Inflammatory macrophage treated with lipopolysaccharide for 4 hours (primary cell): ENCODE results near the gene PRKCH.

Experiments
- DNase-seq: peaks from one replicate; pipeline ENCODE4 v3.0.0-alpha.2; 2020

PRKCH gene

GRCh38 chr14:61535458-61535857 lies 214.1 kb downstream of the PRKCH start:
- DNase-seq, result no peak

GRCh38 chr14:61536661-61537562 lies 215.5 kb downstream of the PRKCH start:
- DNase-seq, result no peak

- DNase-seq, result no peak
Observed at GRCh38 chr14:61537563-61538463, 216.4 kb downstream of the PRKCH start.

- DNase-seq, result no peak
Observed at GRCh38 chr14:61538464-61539022, 217.2 kb downstream of the PRKCH start.

- DNase-seq, result no peak
Observed at GRCh38 chr14:61539631-61540030, 218.3 kb downstream of the PRKCH start.

- no peak for DNase-seq
Observed at GRCh38 chr14:61540931-61541330, 219.6 kb downstream of the PRKCH start.

- DNase-seq, result no peak
Observed at GRCh38 chr14:61542848-61543790, 221.7 kb downstream of the PRKCH start.

- DNase-seq, result no peak
Observed at GRCh38 chr14:61543946-61544345, 222.6 kb downstream of the PRKCH start.

GRCh38 chr14:61544448-61545330 lies 223.3 kb downstream of the PRKCH start:
- no peak for DNase-seq

- DNase-seq, result no peak
Observed at GRCh38 chr14:61545726-61546455, 224.5 kb downstream of the PRKCH start.

- peak; percentile 95 for DNase-seq
Observed at GRCh38 chr14:61547186-61548069, 226.0 kb downstream of the PRKCH start.

- DNase-seq, result peak; percentile 93
Observed at GRCh38 chr14:61549425-61549824, 228.0 kb downstream of the PRKCH start.

- DNase-seq, result peak; percentile 96
Observed at GRCh38 chr14:61551384-61551783, 230.0 kb downstream of the PRKCH start.

GRCh38 chr14:61552241-61552640 lies 230.9 kb downstream of the PRKCH start:
- DNase-seq, result no peak

- DNase-seq, result peak; percentile 97
Observed at GRCh38 chr14:61553730-61554641, 232.6 kb downstream of the PRKCH start.

GRCh38 chr14:61555056-61555838 lies 233.9 kb downstream of the PRKCH start:
- no peak for DNase-seq

- no peak for DNase-seq
Observed at GRCh38 chr14:61556455-61556854, 235.1 kb downstream of the PRKCH start.
